ENCODE data around the gene TRIM29.

TRIM29 gene

GRCh38 chr11:120116966-120117365, 20.9 kb downstream of the TRIM29 start:
- no peak overlapping the region for H3K4me3 ChIP-seq (ENCODE audit: low read depth, low read length)
- no peaks in the 10 kb centered on the region for H3K4me1 ChIP-seq
- no peak for DNase-seq
- no peak for TF ChIP-seq CTCF (IDR thresholded peaks at IDR 0.05; ENCODE audit: low read depth, low read length)
- H3K36me3 ChIP-seq: no peaks in the 10 kb centered on the region
- H3K27me3 ChIP-seq: no peaks in the 10 kb centered on the region
- H3K9me3 ChIP-seq: no peaks in the 10 kb centered on the region

- no peak for DNase-seq
- H3K36me3 ChIP-seq: no peaks in the 10 kb centered on the region
- no peak overlapping the region for H3K4me3 ChIP-seq (ENCODE audit: low read depth, low read length)
- no peaks in the 10 kb centered on the region for H3K27me3 ChIP-seq
- no peak for TF ChIP-seq CTCF (IDR thresholded peaks at IDR 0.05; ENCODE audit: low read depth, low read length)
- H3K9me3 ChIP-seq: no peaks in the 10 kb centered on the region
- H3K4me1 ChIP-seq: no peaks in the 10 kb centered on the region
These were observed 22.5 kb downstream of the TRIM29 start for GRCh38 chr11:120115272-120116000.

GRCh38 chr11:120112174-120112796, 25.6 kb downstream of the TRIM29 start:
- Histone ChIP-seq H3K27me3 (no peaks in the 10 kb centered on the region), H3K4me3 (ENCODE audit: low read depth, low read length) (no peak overlapping the region), H3K36me3 (no peaks in the 10 kb centered on the region), H3K4me1 (peaks cover 11% of the 10 kb centered on the region), H3K9me3 (no peaks in the 10 kb centered on the region)
- TF ChIP-seq CTCF (IDR thresholded peaks at IDR 0.05; ENCODE audit: low read depth, low read length): peak; percentile 32
- DNase-seq: no peak

GRCh38 chr11:120109531-120109930, 28.4 kb downstream of the TRIM29 start:
- H3K4me1 ChIP-seq: peaks cover 23% of the 10 kb centered on the region
- H3K36me3 ChIP-seq: no peaks in the 10 kb centered on the region
- no peak for DNase-seq
- no peak overlapping the region for H3K4me3 ChIP-seq (ENCODE audit: low read depth, low read length)
- no peaks in the 10 kb centered on the region for H3K9me3 ChIP-seq
- no peaks in the 10 kb centered on the region for H3K27me3 ChIP-seq
- TF ChIP-seq CTCF (IDR thresholded peaks at IDR 0.05; ENCODE audit: low read depth, low read length): no peak

- Histone ChIP-seq H3K4me1 (peaks cover 23% of the 10 kb centered on the region), H3K27me3 (no peaks in the 10 kb centered on the region), H3K36me3 (no peaks in the 10 kb centered on the region), H3K9me3 (no peaks in the 10 kb centered on the region), H3K4me3 (ENCODE audit: low read depth, low read length) (no peak overlapping the region)
- no peak for DNase-seq
- no peak for TF ChIP-seq CTCF (IDR thresholded peaks at IDR 0.05; ENCODE audit: low read depth, low read length)
These were observed 29.1 kb downstream of the TRIM29 start for GRCh38 chr11:120108785-120109168.

- H3K4me3 ChIP-seq (ENCODE audit: low read depth, low read length): no peak overlapping the region
- H3K4me1 ChIP-seq: peaks cover 23% of the 10 kb centered on the region
- no peaks in the 10 kb centered on the region for H3K36me3 ChIP-seq
- no peaks in the 10 kb centered on the region for H3K9me3 ChIP-seq
- peak; percentile 83 for DNase-seq
- no peaks in the 10 kb centered on the region for H3K27me3 ChIP-seq
- peak; percentile 100 for TF ChIP-seq CTCF (IDR thresholded peaks at IDR 0.05; ENCODE audit: low read depth, low read length)
These were observed 29.6 kb downstream of the TRIM29 start for GRCh38 chr11:120108154-120108784.

Measured in BE2C (cell line).